Activated T-cell treated with anti-CD3 and anti-CD28 coated beads for 24 hours (primary cell): ENCODE results near the gene PTX4.

Source experiments
- DNase-seq: peaks from one replicate; pipeline ENCODE4 v3.0.0-alpha.2; 2020; ENCODE audit warnings: low read depth

PTX4 gene

DNA sequence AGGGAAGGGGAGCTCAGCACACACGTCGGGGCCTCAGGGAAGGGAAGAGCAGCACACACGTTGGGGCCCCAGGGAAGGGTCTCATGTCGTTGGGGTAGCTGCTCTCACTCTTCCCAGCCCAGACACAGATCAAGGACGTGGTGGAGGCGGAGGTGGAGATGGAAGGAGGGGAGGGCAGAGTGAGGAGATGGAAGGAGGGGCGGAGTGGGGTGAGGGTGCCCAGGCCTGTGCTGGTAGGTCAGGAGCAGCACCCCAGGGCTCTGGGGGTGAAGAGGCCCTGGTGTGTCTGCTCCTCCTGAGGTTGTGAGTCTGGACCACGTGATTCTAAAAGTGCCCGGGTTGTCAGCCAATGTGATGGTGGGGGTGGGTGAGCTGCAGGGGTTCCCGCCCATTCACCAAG, 28.8 kb downstream of the PTX4 start:
- DNase-seq = no peak

DNA sequence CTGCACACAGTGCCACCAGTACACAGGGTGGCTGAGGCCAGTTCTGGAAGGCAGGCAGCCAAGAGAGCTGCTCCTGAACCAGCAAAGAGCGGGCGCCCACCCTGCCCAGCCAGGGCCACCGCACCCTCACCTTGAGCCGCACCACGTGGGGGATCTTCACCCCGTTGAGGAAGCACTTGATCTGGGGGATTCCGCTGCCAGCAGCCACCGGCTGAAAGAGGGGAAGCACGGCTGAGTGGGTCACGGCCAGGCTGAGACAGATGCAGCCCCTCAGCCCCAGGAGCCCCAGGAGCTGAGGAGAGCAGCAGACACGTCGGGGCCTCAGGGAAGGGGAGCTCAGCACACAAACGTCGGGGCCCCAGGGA, 29.8 kb downstream of the PTX4 start:
- DNase-seq = no peak

DNA sequence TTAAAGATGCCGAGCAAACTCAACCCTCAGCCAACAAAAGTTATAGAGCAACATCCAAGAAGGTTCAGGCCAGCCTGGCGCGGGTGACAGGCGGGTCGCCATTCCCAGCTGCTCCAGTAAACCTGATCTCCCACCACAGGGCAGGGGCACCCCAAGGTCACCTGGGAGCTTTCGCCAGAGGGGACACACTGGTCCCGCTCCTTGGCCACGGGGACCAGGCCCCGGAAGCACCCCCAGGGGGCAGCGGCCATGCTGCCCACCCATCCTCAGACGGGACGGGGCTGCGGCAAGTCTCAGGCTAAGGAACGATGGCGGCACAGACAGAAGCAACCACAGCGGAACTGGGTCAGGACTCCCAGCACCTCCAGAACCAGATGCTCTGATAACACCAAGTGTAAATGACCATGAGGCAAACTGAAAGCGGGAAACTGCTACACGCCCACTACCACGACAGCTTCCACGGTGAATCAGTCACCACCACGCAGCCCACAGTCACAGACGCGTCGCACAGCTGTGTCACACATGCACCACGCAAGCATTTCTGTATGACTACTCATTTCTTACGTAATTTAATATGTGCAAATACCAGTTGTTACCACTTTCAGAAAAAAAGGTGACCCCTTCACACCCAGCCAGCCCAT, 30.3 kb downstream of the PTX4 start:
- no peak for DNase-seq

DNA sequence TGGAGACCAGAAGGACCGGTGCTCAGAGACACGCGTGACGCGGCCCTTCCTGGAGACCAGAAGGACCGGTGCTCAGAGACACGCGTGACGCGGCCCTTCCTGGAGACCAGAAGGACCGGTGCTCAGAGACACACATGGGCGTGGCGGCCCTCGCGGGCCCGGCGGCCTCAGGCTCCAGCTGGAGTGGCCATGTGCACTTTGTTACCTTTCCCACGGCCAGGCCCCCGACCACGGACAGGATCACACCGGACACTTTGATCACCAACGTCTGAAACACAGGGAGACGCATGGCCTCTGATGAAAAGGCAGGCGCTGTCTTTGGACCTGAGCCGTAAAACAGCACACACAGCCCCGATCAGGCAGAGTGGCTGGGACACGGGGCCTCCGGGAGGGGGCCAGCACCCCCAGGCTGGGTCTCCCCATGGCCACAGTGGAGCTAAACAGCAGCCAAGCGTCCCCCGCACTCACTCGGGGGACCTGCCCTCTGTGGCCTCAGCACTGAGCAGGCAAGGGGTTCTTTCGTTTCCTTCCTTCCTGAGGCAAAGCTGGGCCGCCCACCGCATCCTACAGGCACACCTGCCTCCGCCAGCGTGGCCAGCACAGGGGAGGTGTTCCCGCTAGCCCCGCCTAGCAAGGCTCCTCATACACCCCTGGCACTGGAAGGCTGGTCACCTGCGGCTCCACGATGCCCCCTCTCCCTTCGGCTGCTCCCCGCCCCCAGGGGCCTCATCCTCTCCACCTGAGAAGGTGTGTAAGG, 31.1 kb downstream of the PTX4 start:
- DNase-seq = no peak

DNA sequence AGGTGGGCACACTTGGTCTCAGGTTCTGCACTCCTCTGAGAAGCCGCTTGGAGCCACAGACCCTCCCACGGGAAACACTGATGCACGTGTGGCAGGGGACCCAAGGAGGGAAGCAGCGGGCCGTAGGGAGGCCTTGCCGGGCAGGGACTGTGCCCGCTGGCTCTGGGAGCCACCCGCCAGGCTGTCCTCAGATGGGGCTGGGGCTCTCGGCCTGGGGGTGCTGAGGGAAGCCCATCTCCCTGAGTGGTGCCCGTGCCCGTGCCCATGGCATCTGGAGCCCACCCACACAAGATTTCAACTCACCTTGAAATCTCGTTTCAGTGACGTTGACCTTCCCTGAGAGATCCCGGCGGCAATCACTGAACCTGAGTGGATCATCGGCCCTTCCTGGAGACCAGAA, 31.8 kb downstream of the PTX4 start:
- DNase-seq = no peak

DNA sequence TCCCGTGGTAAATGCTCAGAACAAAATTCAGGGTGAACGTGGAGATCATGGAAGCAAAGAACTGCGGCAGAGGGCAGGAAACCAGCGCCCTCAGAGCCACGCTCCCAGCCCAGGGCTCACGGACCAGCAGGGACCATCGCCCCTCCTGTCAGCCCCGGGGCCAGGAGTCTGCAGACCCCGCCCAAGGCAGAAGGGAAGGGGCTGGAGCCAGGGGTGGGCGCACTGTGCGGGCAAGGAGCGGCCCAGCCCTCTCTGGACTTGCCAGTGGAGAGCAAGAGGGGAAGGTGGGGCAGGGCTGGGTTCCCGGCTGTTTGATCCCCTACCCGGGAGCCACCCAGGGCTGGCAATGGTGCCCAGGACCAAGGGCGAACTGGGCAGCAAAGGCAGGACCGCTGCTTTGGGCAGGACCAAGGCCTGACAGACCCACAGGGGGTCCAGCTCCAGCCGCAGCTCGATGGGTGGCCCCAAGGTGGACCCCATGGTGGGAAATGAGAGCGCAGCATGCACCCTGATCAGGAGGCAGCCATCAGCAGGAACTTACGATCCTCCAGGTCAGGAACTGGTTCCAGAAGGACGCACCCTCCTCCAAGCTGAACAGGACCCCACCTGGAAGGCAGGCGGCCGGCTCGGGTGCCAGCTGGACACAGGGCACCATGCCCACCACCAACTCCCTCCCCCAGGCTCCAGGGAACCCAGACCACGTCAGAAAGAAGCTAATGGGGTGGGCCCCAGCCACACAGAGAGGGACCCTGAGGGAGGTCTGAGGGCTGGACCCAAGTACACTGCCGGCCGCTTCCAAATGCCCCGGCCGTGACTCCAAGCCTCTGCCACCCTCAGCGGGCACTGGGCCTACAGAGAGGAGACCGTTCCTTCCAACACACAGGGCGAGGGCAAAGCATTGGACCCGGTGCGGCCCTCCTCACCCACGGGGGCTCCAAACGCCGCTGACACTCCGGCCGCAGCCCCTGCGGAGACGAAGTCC, 33.3 kb downstream of the PTX4 start:
- no peak for DNase-seq

DNA sequence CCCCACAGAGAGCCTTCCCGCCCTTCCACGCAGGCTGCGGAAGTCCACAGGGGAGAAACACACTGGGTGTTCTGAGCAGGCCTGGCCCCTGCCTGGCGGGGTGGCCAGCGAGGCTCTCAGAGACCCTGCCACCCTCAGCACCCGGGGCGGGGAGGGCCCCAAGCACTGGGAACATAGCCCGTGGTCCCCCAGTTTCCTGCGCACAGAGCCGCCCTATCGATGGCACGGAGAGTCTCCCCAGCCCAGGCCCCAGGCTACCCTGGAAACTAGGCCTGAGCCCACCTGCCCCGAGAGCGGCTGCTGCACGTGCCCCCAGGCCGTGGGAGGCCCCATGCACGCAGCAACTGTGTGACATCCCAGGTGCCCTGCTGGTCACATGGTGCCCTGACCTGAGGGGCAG, 34.2 kb downstream of the PTX4 start:
- DNase-seq = no peak

DNA sequence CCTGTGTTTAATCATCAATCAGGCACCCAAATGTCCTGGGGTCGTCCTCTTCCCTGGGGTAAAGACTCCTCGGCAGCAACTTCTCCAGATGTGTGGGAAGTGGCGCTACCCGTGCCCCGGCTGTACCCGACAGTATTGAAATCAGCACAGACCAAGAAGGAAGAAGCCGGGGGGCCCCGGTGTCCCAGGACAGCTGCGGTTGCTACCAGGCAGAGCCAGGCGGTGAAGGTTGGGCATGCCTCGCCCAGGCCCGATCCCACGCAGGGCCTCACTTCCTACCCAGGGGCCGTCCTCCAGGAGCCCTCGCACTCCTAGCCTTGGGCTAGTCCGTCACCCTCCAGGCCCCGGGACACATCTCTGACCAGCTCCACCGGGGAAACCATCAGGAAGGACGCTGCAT, 35.4 kb downstream of the PTX4 start:
- no peak for DNase-seq

DNA sequence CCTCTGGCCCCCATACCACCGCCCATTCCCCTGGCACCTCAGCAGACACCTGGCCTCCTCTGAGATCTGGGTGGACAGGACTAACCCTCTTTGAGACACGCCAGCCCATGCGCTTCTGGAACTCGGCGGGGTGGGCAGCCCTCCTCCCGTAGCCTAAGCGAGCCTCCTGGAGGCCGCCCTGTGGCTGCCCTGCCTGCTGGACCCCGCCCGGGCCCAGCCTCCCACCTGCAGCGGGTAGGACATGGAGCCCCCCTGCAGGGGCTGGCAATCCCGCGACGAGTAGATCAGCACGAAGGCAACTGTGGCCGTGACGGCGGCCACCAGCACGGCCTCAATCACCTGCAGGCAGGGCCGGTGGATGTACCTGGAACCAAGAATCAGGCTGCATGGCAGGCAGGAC, 36.2 kb downstream of the PTX4 start:
- DNase-seq = no peak

DNA sequence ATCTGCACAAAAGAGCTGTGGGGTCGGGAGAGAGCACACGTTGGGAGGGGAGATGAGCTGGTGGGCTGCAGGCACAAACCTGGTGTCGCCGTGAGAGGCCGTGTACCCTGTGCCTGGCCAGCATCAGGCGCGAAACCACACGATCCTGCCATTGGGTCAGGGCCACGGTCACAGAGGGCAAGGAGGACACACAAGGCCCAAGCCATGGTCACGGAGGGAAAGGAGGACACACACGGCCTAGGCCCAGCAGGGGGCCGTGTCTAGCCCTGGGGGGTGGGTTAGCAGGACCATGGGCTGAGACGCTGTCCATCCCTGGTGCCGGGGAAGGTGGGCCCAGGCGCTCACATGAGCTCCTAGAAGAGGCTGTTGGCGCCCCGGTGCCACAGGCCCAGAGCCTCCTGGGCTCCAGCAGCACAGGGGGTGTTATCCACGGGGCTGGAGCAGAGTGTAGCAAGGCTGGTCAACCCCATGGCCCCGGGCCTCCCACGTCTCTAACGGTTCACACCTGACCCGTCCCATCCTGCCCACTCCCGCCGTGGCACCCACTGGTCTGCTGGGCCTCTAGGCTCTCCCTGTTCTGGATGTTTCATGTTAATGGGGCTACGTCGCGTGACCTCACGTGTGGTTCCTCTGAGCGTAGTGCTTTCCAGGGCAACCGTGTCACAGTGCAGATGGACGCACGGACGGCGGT, 36.9 kb downstream of the PTX4 start:
- no peak for DNase-seq

DNA sequence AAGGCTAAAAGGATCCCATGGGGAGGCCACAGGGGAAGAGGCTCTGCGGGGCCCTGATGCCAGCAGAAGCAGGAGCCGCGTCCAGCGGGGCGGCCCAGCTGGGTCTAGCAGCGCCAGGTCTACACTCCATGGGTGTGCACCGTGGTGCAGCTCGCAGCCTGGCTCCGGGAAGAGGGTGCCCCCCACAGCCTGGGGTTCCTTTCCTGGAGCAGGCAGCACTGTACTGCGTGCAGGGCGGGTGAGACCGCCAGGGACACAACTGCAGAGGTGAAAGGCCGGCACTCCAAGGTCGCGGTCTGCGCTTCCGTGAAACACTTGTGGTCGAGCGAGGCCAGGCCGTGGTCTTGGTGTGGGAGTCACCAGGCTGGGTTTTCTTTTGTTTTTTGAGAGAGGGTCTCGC, 37.9 kb downstream of the PTX4 start:
- no peak for DNase-seq

DNA sequence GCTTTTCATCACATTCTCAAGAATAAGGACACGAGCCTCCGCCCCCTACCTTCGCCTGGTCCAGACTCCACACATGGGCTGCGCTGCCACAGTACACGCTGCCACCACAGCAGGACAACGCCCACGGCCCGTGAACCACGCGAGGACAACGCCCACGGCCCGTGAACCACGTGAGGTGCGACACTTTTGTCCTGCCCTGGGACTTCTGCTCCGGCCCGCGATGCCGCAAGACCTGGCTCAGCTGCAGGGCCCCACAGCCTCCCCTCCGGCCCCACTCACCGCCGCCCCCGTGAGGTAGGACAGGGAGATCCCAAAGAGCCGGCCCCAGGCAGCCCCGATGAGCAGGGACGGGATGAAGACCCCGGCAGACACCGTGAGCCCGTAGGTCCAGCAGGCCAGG, 38.5 kb downstream of the PTX4 start:
- DNase-seq = no peak

DNA sequence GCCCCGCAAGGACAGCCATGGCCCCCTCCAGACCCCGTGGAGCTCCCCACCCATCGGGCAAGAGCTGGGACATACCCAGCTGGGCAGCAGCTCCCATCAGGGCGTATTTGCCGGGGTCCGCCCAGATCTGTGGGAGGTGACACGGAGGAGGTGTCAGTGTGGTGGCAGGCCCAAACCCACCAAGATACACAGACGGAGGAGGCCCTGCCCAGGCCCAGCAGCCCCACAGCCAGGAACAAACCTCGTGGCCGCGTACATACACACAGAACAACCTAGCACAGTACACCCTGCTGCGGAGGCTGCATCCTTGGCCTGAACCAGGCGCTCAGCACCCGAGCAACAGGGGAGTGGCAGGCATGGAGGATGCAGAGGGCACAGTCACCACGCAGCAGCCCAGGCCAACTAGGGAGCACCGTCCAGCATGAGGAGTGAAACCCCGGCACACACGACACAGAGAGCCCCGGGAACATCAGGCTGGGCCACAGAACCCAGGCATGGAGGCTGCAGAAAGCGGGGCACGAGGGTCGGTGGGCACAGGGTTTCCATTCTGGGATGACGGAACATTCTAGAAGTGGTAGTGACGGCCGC, 39.4 kb downstream of the PTX4 start:
- no peak for DNase-seq

DNA sequence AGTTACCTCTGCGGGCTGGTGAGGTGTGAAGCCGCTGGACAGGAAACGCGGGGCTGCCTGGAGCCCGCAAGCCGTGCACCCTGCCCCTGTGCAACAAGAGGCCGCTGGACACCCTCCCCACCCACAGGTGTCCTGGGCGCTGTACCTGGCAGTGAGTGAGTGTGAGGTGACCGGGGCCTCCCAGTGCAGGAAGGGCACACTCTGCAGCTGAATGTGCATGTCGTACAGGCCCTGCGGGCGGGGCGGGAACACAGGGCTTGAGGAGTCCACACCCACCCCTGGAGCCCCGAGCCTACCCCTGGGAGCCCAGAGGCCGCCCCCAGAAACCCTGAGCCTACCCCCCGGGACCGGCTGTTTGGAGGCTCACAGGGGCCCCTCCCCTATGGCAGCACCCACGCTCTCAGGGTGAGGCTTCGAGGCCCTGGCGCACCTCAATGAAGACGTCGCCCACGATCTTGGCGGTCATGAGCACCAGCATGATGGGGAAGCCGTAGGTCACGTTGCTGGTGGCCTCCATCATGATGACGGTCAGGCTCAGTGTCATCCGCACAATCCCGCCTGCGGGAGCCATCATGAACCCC, 40.1 kb downstream of the PTX4 start:
- DNase-seq = no peak

DNA sequence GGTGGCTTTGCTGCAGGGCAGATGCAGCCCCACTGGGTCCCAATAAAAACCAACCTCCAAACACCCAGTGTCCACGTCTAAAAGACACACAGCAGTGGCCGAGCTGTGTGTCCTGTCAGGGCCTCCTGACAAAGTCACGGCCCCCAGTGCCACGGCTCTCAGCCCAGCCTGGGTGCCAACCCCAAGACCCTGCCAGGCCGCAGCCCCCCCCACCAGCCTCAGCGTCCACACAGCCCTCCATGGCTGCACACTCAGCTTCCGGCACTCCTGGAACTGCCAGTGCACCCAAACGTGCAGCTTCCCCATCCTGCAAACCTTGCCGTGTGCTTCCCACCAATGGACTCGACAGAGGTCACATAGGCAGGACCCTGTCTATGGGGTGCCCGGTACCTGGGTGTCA, 40.8 kb downstream of the PTX4 start:
- no peak for DNase-seq

DNA sequence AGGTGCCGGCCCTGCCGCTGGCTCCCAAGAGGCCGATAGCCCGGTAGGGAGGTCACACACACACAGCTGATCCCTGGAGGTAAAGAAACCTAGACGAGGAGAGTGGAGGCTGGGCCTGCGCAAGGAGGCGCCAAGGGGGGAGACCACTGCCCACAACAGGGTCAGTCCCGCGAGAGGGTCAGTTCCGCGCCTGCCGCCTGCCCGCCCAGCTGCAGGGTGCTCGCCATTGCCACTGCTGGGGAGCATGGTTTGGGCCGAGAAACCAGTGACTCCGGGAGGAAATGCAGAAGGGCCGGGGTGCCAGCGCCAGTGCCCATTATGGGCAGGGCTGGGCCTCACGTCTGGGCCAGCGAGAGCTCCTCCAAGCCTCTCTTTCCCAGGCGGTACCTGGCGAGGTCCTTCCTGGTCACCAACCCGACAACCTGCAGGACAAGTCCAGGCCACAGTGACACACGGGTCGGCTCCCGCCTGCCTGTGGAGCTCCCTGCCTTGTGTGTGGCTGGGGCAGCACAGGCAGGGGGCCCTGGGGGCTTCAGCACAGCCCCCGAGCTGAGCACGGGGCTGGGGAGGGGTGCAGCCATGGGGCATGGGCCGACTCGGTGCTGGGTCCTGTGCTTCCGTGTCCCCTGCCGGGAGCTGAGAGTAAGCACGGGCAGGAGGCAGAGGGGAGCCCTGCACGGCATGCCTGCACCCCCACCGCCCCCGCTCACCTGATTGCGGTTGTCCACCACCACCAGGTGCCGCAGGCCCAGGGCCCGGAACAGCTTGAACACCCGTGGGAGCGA, 42.3 kb downstream of the PTX4 start:
- no peak for DNase-seq

DNA sequence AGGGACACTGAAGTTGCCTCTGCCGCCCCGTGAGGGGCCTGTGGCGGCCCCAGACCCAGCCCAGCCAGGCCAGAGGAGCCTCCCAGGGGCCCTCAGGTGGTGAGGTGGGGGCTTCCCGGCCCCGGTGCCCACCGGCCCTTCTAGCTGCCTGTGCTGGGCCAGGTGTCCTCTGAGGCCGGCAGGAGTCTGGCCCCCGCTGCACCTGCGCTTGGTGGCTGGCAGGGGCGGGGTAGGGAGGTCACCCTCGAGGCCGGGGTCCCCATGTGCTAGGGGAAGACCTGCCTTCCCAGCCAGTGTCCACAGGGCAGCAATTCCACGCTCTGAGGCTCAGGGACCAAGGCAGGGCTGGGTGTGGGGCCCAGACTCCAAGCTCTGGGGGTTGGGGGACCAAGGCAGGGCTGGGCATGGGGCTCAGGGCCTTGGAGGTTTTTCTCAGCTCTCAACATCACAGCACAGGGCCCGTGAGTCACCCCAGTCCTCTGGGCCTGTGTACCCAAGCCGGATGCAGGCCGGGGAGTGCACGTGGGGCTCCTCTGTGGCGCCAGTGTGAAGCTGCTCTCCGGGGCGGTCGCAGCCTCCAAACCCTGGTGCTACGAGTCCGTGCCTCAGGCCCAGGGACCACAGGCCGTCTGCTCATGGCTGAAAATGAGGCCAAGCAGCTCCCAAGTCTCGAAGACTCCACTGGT, 43.1 kb downstream of the PTX4 start:
- DNase-seq = no peak

DNA sequence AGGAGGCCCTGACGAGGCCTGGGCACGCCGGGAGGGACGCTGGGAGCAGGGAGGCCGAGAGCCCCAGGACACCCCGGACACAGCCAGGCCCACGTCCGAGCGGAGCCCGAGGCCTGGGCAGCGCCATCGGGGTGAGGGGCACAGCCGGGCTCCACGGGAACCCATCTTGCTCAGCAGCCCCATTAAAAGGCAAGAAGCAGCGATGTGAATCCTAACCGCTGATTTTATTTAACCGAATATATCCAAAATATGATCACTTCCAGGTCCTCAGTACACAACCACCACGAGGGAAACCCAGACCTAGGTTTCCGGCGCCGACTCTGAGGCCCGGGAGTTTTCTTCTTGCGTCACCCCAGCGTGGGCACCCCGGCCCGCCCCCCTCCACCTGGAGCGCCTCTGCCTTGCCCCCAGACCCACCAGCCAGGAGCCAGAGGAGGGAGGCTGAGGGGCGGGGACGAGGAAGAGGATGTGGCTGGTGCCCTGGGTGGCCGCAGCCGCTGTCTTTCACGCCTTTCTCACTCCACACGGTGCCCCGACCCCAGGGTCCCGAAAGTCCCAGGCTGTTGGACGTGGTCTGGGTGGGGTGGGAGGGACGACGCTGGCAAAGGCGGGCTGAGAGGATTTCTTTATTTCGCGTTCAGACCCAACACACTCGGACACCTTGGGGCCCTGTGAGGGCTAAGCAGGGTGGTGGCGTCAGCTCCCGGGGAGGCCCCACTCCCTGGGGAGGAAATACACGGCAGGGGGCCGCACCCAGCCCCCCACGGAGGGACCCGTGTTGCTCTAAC, 43.8 kb downstream of the PTX4 start:
- no peak for DNase-seq

DNA sequence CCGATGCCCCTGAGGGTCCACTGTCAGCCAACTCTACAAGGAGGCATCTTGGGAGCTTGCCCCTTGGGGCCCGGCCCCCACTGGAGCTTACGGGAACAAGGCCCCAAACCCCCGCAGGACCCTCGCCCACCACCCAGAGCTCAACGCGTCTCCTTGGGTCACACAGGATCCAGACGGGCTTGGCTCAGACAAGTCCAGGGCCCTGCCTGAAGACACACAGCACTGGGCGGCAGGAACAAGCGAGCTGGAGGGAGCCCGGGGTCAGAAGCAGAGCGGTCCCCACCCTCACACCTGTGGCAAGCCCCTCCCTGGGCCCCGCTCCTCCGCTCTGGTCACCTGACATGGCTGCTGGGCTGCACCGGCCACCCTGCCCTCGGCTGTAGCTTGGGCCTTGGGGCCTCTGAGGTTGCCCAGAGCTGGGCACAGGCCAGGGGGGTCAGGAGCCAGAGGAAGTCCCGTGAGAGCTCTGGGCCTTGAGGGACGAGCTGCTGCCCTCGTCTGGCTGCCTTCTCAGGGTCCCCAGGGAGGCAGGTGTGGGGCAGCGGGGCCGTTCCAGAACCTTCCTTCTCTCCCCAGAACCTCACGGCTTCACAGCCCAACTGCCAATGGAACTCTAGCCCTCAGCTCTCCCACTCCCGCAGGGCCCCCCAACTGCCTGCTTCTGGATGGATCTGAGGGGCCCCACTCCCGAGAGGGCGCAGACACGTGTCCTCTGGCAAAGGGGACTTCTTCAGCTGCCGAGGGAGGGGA, 44.6 kb downstream of the PTX4 start, which contains the start of gene CCDC154:
Gene CCDC154, minus strand, starts transcription at position 577 of the 750 bp plus-strand sequence. Its CDS starts 234 bp downstream, at position 343.
- no peak for DNase-seq
